ENCODE data around the gene ANAPC10. TPM values are rescaled to one million over a fixed set of nuclear protein-coding genes. Genes with fewer than 3 reads are reported as not detected.

The ANAPC10 gene
- total RNA-seq, 1 experiment from 2014 or later = 28.3 TPM

Other genes starting within 250 kb of the ANAPC10 start
- 183 and 185 TPM in 2 replicates for gene ABCE1, start 115 bp upstream of the ANAPC10 start, total RNA-seq (2014; rRNA removed; shearing (Covaris generic))
- gene OTUD4, start 82.4 kb upstream of the ANAPC10 start, total RNA-seq (2014; rRNA removed; shearing (Covaris generic)) = 16.7 and 19.2 TPM in 2 replicates